ENCODE measurements around the gene MELTF.

- TF ChIP-seq CTCF (conservative IDR thresholded peaks at IDR 0.05): no peak
- TF ChIP-seq ZFX (IDR thresholded peaks at IDR 0.05): no peak
Observed at GRCh38 chr3:196962930-196963630, 66.5 kb downstream of the MELTF start.
